Measurements from ENCODE around the gene PARP9.
"Not testable (repeated sequence)": the region's sequence is repeated elsewhere in the genome, so short reads cannot be mapped to it uniquely, and the experiment has no call there.

The PARP9 gene

DNA sequence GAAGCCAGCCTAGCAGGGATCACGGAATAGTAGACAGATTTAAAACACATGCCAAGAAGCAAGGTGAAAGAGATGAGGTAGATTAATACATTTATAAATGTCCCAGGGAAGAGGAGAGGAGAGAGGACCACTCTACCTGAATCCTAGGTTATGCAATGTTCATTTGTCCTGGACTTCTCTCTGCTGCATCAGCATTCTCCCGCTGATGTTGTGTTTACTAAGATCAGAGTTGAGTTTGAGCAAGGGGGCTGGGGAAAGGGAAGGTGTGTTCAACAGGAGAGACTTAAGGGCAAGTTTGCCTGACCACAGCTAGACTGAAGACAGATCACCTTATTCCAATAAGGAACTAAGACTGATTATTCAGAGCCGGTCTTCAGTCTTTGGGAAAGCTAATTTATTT is 48.2 kb downstream of the PARP9 start:
- no peak for DNase-seq

DNA sequence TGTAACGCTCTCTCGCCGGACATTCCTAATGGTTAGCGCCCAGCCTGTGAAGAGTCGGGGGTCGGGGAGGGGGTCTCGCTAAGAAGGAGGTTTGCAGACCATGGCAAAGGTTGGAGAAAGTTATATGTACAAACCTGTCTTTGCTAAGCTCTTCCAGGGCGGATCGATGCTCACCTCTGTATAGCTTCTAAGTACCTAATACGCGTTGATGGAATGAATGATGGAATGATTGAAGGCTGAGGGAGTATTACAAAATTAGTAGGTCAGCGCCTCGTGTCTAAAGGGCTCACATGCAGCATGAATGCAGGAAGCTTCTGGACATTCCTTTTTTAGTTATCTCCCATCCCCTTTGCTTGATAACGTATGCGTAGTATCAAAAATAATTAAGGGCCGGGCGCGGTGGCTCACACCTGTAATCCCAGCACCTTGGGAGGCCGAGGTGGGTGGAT is 49.1 kb downstream of the PARP9 start:
- no peak for DNase-seq

DNA sequence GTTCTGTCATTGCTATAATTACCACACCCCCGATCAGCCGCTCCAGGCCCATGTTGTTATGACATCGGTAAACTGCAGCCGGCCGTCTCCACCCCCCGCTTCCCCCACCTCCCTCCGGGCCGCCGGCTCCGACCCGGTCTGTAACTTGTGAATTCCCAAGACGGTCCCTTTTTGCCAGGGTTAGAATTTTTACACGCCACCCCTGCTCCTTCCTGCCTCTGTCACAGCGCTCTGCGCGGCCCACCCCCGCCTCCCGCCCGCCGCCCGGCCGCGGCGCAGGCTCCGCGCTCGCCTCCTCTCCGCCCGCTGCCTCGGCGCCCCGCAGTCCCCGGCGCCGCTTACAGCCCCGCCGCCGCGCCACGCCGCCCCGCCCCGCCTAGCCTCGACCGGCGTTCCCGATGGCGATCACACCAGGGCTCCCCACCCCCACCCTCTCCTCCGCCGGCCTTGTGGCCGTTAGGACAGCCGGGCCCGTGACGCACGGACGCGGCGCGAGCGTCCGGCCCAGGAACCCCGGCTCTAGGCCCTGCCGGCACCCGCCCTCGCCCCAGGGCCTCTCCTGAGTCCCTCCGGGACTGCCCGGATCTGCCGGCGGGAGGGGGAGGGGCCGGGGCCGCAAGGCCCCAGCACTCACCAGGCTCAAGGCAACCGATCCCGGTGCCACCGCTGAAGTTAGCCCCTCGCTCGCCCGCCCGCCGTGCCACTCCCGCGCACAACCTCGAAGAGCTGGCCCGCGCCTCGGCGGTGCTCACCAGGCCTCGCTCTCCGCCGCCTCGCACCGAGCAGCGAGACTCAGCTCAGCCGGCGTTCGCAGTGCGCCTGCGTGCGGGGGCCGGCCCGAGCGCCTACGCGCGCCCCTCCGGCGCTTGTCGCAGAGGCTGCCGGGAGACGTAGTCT is 49.7 kb downstream of the PARP9 start, which contains the start of gene KPNA1:
Gene KPNA1, minus strand, starts transcription at position 817 of the 897 bp plus-strand sequence. CDS start 18,374 bp downstream, outside the sequence.
- peak; percentile 62 for DNase-seq

DNA sequence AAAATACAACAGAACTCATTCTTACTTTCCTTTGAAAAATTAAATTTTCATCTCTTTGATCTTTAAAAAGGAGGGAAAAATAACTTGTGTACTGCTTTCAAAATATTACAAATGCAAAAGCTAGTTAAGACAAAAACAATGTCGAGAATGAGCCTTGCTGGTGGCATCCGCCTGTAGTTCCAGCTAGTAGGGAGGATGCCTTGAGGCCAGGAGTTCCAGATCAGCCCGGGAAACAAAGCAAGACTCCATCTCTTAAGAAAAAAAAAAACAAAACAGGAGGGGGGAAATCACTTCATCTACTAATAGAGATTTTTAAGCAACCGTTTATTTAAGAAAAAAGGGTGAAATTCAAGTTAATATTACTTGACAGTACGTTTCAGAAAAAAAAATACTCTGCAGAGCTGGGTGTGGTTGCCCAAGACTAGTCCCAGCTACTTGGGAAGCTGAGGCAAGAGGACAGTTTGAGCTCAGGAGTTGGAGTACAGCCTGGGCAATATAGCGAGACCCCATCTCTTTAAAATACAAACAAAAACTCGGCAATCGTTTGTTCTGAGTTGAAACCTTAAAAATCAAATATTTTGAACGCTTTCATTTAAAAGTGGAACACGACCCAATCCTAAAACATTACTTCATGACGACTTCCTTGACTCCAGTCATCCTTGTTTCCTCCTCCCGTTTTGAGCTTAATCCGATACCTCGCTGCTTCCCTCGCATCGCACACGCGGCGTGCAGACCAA is 50.5 kb downstream of the PARP9 start:
- DNase-seq, result no peak

DNA sequence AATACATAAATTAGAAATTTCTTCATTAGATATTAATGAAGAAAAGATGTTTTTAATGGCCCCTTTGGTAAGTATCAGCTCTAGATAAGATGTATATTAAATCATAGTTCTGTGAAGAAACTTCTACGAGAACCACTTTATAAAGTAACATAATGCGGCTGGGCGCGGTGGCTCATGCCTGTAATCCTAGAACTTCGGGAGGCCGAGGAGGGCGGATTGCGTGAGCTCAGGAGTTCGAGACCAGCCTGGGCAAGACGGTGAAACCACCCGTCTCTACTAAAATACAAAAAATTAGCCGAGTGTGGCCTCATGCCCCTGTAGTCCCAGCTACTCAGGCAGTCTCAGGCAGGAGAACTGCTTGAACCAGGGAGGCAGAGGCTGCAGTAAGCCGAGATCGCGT is 51.8 kb downstream of the PARP9 start:
- no peak for DNase-seq

DNA sequence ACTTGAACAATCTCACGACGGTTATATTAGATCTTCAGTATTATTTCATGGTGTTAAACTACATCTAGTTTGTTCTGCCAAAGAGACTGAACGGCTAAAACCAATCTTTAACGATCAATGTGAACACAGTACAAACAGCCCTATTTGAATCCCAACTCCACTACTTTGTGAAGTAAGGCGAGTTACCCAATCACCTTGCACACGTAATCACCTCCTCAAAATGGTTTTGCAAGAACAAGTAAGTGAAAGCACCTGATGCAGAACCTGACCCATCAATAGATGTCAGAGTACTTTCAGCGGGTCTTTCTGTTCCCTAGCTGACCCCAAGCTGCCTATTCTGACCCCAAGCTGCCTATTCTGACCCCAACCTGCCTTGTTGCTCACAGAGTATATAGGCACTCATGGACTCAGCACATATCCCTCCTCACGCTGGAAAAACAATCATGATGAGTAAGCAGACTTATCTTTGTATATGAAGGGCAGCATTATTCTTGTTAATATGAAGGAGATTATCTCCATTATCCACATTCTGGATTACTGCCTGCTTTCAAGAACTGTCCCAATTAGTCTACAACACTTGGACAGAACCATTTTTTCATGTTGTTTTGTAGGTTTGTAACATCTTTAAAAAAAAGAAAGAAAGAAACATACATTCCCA is 53.1 kb downstream of the PARP9 start:
- DNase-seq, result no peak

DNA sequence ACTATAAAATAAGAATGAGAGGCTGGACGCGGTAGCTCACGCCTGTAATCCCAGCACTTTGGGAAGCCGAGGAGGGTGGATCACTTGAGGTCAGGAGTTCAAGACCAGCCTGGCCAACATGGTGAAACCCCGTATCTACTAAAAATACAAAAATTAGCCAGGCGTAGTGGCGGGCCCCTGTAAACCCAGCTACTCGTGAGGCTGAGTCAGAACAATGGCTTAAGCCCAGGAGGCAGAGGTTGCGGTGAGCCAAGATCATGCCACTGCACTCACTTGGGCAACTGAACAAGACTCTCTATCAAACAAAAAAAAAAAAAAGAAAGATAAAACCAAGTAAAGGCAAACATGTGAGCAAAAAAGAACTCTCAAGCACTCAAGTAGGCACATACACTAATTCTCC is 55.2 kb downstream of the PARP9 start:
- DNase-seq, result not testable (repeated sequence)

DNA sequence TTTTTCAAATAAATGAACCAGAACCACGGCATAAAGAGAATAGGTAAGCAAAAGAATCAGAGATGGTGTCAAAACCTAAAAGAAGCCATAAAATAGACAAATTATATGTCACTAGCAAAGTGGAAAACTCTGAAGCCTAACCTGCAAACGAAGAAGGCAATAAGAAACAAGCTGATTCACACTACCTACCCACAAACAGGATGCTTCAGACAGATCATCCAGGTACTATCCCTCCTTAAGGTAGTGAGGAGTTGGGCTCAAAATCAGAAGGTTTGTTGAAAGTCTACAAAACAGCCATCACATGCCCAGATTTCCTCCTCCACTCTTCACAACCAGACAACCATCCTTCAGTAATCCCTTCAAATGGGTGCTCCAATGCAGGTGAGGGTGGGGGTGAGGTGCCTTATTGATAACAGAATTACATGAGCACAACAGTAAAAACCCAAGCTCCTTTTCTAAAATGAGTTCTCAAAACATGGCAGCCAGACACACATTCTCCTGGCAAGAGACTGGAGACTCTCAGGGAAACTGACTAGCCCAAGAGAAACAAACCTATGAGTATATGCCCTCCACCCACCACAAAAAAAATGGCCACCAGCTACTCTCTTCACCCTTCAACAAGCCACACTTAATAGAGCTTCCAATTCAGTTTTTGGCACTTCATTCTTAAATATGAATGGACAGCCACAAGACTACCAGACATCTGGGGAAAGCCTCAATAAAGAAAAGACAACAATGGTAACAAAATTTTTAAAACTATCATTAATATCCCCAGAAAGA is 55.8 kb downstream of the PARP9 start:
- no peak for DNase-seq

DNA sequence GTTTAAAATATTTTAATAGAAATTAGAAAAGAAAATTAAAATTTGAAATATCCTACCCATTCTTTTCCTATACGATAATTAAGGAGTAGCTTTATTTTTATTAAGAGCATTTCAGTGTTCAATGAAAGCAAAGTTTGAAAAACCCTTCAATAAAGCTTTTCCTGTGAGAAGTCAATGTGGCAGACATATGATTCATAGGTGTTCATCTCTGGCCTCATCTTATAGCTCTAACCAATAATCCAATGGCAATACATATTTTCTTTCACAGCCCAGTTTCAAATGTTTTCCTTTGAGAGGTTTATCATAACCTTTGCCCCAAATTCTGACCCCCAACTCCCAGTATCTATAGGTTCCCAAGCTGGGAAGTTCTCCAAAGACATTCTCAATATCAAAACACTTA is 57.6 kb downstream of the PARP9 start:
- DNase-seq, result no peak

DNA sequence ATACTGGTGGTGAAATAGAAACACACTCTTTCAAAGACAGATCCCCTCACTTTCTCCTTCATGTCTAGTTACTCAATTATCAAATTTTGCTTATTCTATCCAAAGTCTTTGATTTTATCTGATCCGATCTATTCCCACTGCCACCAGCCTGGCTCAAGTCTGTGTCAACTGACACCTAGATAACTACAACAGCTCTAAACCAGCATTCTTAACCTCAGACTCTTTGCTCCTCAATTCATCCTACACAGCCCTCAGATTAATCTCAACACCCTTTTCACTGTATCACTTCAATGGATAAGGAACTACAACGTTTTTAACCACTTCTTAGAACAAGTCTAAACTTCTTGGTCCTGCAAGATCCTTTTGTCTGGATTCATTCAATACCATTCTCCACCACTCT is 58.4 kb downstream of the PARP9 start:
- no peak for DNase-seq

DNA sequence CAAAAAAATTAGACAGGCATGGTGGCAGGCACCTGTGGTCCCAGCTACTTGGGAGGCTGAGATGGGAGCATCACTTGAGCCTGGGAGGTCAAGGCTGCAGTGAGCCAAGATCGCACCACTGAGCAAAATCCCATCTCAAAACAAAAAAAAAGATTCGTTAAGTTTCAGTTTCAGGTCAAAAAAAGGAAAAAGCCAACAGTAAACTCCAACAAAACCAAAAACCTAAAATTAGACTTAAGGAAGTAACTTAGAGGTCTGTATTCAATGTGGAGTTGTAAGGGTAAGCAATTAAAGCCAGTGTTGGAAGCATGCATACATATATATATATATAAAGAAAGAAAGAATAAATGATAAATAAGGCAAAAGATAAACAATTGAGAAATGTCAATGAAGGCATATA is 61.2 kb downstream of the PARP9 start:
- no peak for DNase-seq

DNA sequence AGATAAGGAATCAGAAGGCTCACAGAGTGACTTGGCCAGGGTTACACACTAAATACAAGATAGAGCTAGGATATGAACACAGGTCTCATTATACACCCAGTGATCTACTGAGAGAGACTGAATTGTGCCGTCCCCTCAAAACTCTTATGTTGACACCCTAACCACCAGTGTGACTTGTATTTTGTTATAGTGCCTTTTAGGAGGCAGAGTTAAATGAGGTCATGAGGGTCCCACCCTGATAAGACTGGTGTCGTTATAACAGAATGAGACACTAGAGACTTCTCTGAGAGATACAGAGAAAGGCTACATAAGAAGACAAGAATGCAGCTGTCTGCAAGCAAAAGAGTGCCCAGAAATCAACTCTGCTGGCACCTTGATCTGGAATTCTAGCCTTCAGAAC is 62.0 kb downstream of the PARP9 start:
- no peak for DNase-seq

DNA sequence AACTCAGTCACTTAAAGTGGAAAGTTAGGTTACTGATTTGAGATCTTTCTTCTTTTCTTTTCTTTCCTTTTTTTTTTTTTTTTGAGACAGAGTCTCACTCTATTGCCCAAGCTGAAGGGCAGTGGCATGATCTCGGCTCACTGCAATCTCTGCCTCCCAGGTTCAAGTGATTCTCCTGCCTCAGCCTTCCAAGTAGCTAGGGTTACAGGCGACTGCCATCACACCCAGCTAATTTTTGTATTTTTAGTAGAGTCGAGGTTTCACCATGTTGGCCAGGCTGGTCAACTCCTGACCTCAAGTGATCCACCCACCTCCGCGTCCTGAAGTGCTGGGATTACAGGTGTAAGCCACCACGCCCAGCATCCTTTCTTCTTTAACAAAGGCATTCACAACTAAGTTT is 63.1 kb downstream of the PARP9 start:
- DNase-seq, result not testable (repeated sequence)

DNA sequence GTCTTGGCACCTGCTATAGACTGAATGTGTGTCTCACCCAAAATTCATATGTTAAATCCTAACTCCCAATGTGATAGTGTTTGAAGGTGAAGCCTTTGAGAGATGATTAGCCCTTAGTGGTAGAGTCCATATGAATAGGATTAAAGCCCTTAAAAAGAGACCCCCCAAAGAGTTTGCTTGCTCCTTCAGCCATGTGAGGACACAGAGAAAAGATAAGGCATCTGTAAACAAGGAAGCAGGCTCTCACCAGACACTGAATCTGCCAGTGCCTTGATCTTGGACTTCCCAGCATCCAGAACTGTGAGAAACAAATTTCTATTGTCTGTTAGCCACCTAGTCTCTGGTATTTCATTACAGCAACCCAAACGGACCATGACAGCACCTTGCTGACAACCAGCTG is 65.9 kb downstream of the PARP9 start:
- no peak for DNase-seq

DNA sequence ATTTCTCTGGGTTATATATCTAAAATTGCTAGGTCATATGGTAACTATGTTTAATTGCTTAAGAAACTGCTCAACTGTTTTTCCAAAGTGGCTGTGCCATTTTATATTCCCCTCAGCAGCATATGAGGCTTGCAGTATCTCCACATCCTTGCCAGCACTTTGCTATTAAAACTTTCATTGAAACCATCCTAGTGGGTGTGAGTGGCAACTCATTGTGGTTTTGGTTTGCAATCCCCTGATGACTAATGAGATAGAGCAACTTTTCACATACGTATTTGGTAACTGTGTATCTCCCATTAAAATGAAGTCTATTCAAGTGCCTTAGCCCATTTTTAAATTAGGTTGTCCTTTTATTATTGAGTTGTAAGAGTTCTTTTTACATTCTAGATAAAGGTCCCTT is 66.7 kb downstream of the PARP9 start:
- no peak for DNase-seq

DNA sequence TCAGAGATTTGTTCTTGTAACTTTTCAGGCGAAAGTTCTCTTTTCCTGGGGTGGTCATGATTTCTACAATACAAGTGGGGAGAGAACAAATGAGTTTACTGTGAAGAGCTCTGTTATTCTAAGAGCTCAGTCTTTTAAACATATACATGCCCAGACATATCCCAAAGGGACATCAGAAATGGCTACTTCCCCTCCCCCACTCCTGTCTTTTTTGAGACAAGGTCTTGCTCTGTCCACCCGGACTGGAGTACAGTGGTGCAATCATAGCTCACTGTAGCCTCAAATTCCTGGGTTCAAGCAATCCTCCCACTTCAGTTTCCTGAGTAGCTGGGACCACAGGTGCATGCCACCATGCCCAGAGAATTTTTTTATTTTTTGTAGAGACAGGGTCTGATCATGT is 67.6 kb downstream of the PARP9 start:
- DNase-seq, result no peak

DNA sequence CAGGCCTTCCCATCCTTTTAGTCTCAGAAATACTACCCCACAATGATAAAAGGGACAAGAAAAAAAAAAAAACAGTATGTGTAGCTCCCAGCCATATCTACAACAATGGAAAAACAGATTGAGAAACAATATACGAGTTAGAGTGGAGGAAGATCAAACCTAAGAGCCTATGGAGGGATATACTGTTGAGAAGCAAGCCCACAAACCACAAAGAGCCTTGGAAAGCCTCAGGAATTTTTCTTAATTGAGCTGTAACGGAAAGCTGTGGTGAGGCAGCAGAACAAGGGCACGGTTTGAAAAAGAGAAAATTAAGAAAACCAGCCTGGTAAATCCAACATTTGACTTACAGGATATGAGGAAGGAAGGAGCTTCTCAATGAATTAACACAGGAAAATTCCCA is 70.8 kb downstream of the PARP9 start:
- DNase-seq, result no peak

DNA sequence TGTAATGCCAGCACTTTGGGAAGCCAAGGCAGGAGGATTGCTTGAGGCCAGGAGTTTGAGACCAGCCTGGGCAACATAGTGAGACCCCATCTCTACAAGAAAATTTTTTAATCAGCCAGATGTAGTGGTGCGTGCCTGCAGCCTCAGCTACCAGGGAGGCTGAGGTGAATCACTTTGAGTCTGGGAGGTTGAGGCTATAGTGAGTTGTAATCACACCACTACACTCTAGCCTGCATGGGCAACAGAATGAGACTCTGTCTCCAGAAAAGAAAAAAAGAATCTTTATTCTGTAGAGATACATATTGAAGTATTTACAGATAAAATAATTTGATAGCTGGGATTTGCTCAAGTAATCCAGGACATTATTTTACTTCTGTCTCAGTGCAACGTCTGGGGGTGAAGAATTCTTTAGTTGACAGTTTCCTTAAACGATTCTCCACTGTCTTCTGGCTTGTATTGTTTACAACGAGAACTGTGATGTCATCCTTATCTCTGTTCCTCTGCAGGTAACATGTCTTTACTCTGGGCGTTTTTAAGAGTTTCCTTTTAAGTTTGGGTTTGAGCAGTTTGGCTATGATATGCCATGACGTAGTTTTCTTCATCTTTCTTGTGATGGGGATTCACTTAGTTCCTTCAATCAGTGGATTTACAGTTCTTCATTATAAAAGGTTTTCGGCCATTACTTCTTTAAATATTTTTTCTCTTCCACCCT is 75.7 kb downstream of the PARP9 start:
- DNase-seq, result no peak

DNA sequence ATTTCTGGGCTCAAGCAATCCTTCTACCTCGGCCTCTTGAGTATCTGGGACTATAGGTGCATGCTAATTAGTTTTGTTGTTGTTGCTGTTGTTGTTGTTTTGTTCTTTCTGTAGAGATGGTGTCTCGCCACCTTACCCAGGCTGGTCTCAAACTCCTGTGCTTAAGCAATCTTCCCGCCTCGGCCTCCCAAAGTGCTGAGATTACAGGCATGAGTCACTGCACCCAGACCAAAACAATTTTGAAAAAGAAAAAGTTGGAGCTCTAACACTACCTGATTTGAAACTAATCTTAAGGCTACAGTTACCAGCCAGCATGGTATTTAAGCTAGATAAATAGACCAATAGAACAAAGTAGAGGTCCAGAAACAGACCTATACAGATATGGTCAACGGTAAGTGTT is 79.1 kb downstream of the PARP9 start:
- no peak for DNase-seq

DNA sequence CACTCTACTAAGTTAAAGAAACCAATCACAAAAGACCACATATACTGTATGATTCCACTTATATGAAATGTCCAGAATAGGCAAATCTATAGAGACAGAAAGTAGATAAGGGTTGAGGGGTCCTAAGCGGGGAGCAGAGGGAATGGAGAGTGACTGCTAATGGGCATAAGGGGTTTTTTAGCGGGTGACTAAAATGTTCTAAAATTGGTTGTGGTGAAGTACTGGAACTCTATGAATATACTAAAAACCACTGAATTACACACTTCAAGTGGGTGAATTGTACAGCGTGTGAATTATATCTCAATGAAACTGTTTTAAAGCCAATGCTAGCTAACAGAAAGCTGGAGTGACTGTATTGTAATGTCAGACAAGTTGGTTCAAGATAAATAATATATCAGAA is 82.7 kb downstream of the PARP9 start:
- DNase-seq, result no peak
